ACHN (cell line): ENCODE results near the gene CASK.
"Not testable (repeated sequence)": the region's sequence is repeated elsewhere in the genome, so short reads cannot be mapped to it uniquely, and the experiment has no call there.

Experiments used
- DNase-seq: peaks from one replicate; pipeline ENCODE4 v3.0.0-alpha.2; 2015
- in situ Hi-C: cut with HindIII; loops from 2 replicates; pipeline ENCODE4 v1.10.0; 2017; ENCODE audit warnings: low sequenced_read_pairs, low pct_ligation_motif_present, low pct_unique_long_range_greater_than_20kb

Gene CASK

GRCh38 chrX:41719610-41720009 is 203.7 kb downstream of the CASK start:
- in situ Hi-C loops, result not testable (repeated sequence)

GRCh38 chrX:41718481-41719235 is 204.7 kb downstream of the CASK start:
- peak; percentile 0 for DNase-seq
- in situ Hi-C loops, result no loop called here

More at GRCh38 chrX:41719610-41720009, 203.7 kb downstream of the CASK start:
- DNase-seq, result not testable (repeated sequence)

- no peak for DNase-seq
- in situ Hi-C loops, result no loop called here
Measured at GRCh38 chrX:41716767-41717473, 206.4 kb downstream of the CASK start.

- no peak for DNase-seq
- in situ Hi-C loops, result no loop called here
Measured at GRCh38 chrX:41716222-41716621, 207.1 kb downstream of the CASK start.

GRCh38 chrX:41711021-41711667 is 212.2 kb downstream of the CASK start:
- in situ Hi-C loops, result no loop called here
- no peak for DNase-seq

- DNase-seq, result no peak
- in situ Hi-C loops, result no loop called here
Measured at GRCh38 chrX:41708486-41708885, 214.9 kb downstream of the CASK start.

GRCh38 chrX:41707218-41707617 is 216.1 kb downstream of the CASK start:
- no peak for DNase-seq
- in situ Hi-C loops, result no loop called here

- DNase-seq, result no peak
- in situ Hi-C loops, result no loop called here
Measured at GRCh38 chrX:41705680-41706374, 217.5 kb downstream of the CASK start.

- no peak for DNase-seq
- in situ Hi-C loops, result no loop called here
Measured at GRCh38 chrX:41705042-41705441, 218.3 kb downstream of the CASK start.

GRCh38 chrX:41703574-41704029 is 219.8 kb downstream of the CASK start:
- in situ Hi-C loops, result no loop called here
- DNase-seq, result no peak

- DNase-seq, result no peak
- in situ Hi-C loops, result no loop called here
Measured at GRCh38 chrX:41695426-41695825, 227.9 kb downstream of the CASK start.

- no peak for DNase-seq
- in situ Hi-C loops, result no loop called here
Measured at GRCh38 chrX:41693024-41693423, 230.3 kb downstream of the CASK start.

- in situ Hi-C loops, result no loop called here
- DNase-seq, result no peak
Measured at GRCh38 chrX:41692162-41692749, 231.1 kb downstream of the CASK start.

GRCh38 chrX:41689711-41690110 is 233.6 kb downstream of the CASK start:
- in situ Hi-C loops, result no loop called here
- DNase-seq, result no peak

- DNase-seq, result no peak
- in situ Hi-C loops, result no loop called here
Measured at GRCh38 chrX:41688835-41689234, 234.5 kb downstream of the CASK start, which contains the start of gene GPR34. Gene GPR34 (plus strand): TSS chrX:41688973. CDS start chrX:41695634, 6,661 bp downstream.

- in situ Hi-C loops, result no loop called here
- DNase-seq, result no peak
Measured at GRCh38 chrX:41688156-41688555, 235.2 kb downstream of the CASK start.

GRCh38 chrX:41686788-41687187 is 236.6 kb downstream of the CASK start:
- DNase-seq, result no peak
- in situ Hi-C loops, result no loop called here

GRCh38 chrX:41684940-41685339 is 238.4 kb downstream of the CASK start:
- in situ Hi-C loops, result no loop called here
- no peak for DNase-seq
